Pulmonary artery endothelial cell (primary cell): ENCODE results near the gene FKBP7. TPM values are rescaled to one million over a fixed set of nuclear protein-coding genes. Genes with fewer than 3 reads are reported as not detected.
A peak's percentile ranks its signal among the peaks of the same experiment; 100 is the strongest.
"Not testable (repeated sequence)": the region's sequence is repeated elsewhere in the genome, so short reads cannot be mapped to it uniquely, and the experiment has no call there.

ENCODE experiments used
- DNase-seq: peaks from one replicate; pipeline ENCODE4 v3.0.0-alpha.2; 2011; ENCODE audit warnings: low read depth, low spot score
- total RNA-seq: library from RNA; depleted of rRNA; stranded (reverse); fragments of >200 nt; gene quantifications from 2 replicates; pipeline ENCODE4 v1.2.3, GENCODE V29; 2014

FKBP7 gene
- total RNA-seq, 1 donor from 2014 or later, result 26.2 TPM

- no peak for DNase-seq
These were observed 28.5 kb downstream of the FKBP7 start for GRCh38 chr2:178449700-178450523.

GRCh38 chr2:178448968-178449661, 29.3 kb downstream of the FKBP7 start:
- DNase-seq, result no peak

GRCh38 chr2:178441426-178441825, 37.0 kb downstream of the FKBP7 start:
- DNase-seq, result no peak

GRCh38 chr2:178436662-178437061, 41.7 kb downstream of the FKBP7 start:
- no peak for DNase-seq

- no peak for DNase-seq
These were observed 49.1 kb downstream of the FKBP7 start for GRCh38 chr2:178429336-178429735.

- DNase-seq, result no peak
These were observed 50.0 kb downstream of the FKBP7 start for GRCh38 chr2:178428396-178428806.

GRCh38 chr2:178427458-178427857, 50.9 kb downstream of the FKBP7 start:
- no peak for DNase-seq

- no peak for DNase-seq
These were observed 52.0 kb downstream of the FKBP7 start for GRCh38 chr2:178426388-178426787.

GRCh38 chr2:178425255-178425827, 53.1 kb downstream of the FKBP7 start:
- DNase-seq, result no peak

GRCh38 chr2:178423746-178424145, 54.7 kb downstream of the FKBP7 start:
- DNase-seq, result not testable (repeated sequence)

- no peak for DNase-seq
These were observed 56.3 kb downstream of the FKBP7 start for GRCh38 chr2:178422097-178422496.

- no peak for DNase-seq
These were observed 57.9 kb downstream of the FKBP7 start for GRCh38 chr2:178420463-178420999.

GRCh38 chr2:178419123-178419522, 59.3 kb downstream of the FKBP7 start:
- DNase-seq, result no peak

GRCh38 chr2:178418426-178418825, 60.0 kb downstream of the FKBP7 start:
- no peak for DNase-seq

GRCh38 chr2:178417916-178418315, 60.5 kb downstream of the FKBP7 start:
- DNase-seq, result no peak

GRCh38 chr2:178415979-178416378, 62.4 kb downstream of the FKBP7 start:
- no peak for DNase-seq

GRCh38 chr2:178414266-178415247, 63.8 kb downstream of the FKBP7 start:
- peak; percentile 87 for DNase-seq
